ENCODE data around the gene POU2AF1. TPM values are rescaled to one million over a fixed set of nuclear protein-coding genes. Genes with fewer than 3 reads are reported as not detected.

The POU2AF1 gene
- total and polyA plus RNA-seq, 4 donors, result 0.21 to 2.0 (median 0.83) TPM

DNA sequence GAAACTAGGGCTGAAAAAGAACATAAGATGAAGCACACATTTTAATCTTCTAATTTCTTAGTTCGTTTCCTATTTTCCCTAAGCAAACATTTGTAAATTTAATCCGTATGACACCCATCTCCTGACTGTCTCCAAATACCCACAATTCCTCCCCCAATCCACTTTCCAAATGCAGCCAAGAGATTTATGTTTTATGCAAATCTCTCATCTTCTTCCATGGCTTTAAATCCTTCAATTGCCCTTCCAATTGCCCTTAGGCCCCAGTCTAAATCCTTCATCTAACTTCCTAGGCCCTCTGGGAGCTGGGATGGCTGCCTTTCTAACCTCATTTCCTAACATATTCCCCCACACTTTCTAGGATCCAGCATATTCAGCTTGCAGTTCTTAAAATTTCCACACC, 18.0 kb upstream of the POU2AF1 start:
- H3K27ac ChIP-seq (ENCODE audit: low read depth in 1 of 2, low read length in 2 of 2), result no peak overlapping the region
- DNase-seq (ENCODE audit: low spot score), result no peak
- WGBS, result 94% methylated on average over 2 of the region's 2 CpGs

DNA sequence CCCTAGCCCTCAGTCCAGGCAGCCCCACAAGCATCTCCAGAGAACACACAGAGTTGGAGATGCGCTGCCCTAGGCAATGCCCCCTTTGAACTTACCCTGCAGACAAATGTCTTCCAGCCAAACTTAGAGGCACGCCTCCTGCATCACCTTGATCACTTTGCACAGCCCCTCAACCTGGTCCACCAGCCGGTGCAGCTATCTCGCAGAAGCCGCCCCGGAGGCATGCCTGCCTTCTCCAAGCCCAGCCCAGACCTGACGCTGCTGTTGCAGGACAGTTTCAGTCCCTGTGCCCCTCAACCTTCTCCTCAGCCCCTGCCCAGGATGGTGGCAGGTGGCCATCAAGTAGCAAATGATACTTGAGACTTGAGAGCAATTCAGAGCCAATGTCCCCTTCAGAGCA, 16.7 kb upstream of the POU2AF1 start:
- Histone ChIP-seq H3K4me1 (ENCODE audit: control insufficient read depth in 4 of 4, insufficient read depth in 4 of 4, low read length in 3 of 4) (no peaks in the 10 kb centered on the region), H3K27ac (ENCODE audit: low read depth in 1 of 2, low read length in 2 of 2) (no peak overlapping the region), H3K9me3 (ENCODE audit: control insufficient read depth in 4 of 4, low read length in 3 of 4) (no peaks in the 10 kb centered on the region), H3K36me3 (ENCODE audit: control insufficient read depth in 4 of 4, insufficient read depth in 3 of 4, low read depth in 1 of 4, low read length in 3 of 4) (no peaks in the 10 kb centered on the region), H3K27me3 (ENCODE audit: control insufficient read depth in 4 of 4, insufficient read depth in 4 of 4, low read length in 3 of 4) (no peaks in the 10 kb centered on the region), H3K4me3 (ENCODE audit: low read depth in 1 of 3, low read length in 3 of 3) (no peak overlapping the region), H3K9ac (ENCODE audit: low read depth in 1 of 2, low read length in 2 of 2) (no peak overlapping the region)
- DNase-seq (ENCODE audit: low spot score), result no peak
- TF ChIP-seq HNF4G (IDR thresholded peaks at IDR 0.05), result no peak
- no peak for TF ChIP-seq EGR1 (IDR thresholded peaks at IDR 0.05; ENCODE audit: low read depth in 2 of 2)
- TF ChIP-seq SP1 (IDR thresholded peaks at IDR 0.05), result no peak
- TF ChIP-seq FOXA1 (IDR thresholded peaks at IDR 0.05), result no peak
- no peak for TF ChIP-seq NR2F2 (IDR thresholded peaks at IDR 0.05)
- TF ChIP-seq, protein P1, sequence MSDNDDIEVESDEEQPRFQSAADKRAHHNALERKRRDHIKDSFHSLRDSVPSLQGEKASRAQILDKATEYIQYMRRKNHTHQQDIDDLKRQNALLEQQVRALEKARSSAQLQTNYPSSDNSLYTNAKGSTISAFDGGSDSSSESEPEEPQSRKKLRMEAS (IDR thresholded peaks at IDR 0.05), result no peak
- no peak for TF ChIP-seq TAF1 (conservative IDR thresholded peaks at IDR 0.05)
- TF ChIP-seq YY1 (IDR thresholded peaks at IDR 0.05), result no peak
- TF ChIP-seq, protein P2, sequence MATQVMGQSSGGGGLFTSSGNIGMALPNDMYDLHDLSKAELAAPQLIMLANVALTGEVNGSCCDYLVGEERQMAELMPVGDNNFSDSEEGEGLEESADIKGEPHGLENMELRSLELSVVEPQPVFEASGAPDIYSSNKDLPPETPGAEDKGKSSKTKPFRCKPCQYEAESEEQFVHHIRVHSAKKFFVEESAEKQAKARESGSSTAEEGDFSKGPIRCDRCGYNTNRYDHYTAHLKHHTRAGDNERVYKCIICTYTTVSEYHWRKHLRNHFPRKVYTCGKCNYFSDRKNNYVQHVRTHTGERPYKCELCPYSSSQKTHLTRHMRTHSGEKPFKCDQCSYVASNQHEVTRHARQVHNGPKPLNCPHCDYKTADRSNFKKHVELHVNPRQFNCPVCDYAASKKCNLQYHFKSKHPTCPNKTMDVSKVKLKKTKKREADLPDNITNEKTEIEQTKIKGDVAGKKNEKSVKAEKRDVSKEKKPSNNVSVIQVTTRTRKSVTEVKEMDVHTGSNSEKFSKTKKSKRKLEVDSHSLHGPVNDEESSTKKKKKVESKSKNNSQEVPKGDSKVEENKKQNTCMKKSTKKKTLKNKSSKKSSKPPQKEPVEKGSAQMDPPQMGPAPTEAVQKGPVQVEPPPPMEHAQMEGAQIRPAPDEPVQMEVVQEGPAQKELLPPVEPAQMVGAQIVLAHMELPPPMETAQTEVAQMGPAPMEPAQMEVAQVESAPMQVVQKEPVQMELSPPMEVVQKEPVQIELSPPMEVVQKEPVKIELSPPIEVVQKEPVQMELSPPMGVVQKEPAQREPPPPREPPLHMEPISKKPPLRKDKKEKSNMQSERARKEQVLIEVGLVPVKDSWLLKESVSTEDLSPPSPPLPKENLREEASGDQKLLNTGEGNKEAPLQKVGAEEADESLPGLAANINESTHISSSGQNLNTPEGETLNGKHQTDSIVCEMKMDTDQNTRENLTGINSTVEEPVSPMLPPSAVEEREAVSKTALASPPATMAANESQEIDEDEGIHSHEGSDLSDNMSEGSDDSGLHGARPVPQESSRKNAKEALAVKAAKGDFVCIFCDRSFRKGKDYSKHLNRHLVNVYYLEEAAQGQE (IDR thresholded peaks at IDR 0.05), result no peak
- TF ChIP-seq JUND (IDR thresholded peaks at IDR 0.05), result no peak
- TF ChIP-seq, protein P3, sequence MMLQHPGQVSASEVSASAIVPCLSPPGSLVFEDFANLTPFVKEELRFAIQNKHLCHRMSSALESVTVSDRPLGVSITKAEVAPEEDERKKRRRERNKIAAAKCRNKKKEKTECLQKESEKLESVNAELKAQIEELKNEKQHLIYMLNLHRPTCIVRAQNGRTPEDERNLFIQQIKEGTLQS (IDR thresholded peaks at IDR 0.05), result no peak
- no peak for TF ChIP-seq HNF4A (conservative IDR thresholded peaks at IDR 0.05)
- TF ChIP-seq RXRA (IDR thresholded peaks at IDR 0.05), result no peak
- TF ChIP-seq, protein P4, sequence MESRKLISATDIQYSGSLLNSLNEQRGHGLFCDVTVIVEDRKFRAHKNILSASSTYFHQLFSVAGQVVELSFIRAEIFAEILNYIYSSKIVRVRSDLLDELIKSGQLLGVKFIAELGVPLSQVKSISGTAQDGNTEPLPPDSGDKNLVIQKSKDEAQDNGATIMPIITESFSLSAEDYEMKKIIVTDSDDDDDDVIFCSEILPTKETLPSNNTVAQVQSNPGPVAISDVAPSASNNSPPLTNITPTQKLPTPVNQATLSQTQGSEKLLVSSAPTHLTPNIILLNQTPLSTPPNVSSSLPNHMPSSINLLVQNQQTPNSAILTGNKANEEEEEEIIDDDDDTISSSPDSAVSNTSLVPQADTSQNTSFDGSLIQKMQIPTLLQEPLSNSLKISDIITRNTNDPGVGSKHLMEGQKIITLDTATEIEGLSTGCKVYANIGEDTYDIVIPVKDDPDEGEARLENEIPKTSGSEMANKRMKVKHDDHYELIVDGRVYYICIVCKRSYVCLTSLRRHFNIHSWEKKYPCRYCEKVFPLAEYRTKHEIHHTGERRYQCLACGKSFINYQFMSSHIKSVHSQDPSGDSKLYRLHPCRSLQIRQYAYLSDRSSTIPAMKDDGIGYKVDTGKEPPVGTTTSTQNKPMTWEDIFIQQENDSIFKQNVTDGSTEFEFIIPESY (IDR thresholded peaks at IDR 0.05), result no peak
- TF ChIP-seq, protein P5, sequence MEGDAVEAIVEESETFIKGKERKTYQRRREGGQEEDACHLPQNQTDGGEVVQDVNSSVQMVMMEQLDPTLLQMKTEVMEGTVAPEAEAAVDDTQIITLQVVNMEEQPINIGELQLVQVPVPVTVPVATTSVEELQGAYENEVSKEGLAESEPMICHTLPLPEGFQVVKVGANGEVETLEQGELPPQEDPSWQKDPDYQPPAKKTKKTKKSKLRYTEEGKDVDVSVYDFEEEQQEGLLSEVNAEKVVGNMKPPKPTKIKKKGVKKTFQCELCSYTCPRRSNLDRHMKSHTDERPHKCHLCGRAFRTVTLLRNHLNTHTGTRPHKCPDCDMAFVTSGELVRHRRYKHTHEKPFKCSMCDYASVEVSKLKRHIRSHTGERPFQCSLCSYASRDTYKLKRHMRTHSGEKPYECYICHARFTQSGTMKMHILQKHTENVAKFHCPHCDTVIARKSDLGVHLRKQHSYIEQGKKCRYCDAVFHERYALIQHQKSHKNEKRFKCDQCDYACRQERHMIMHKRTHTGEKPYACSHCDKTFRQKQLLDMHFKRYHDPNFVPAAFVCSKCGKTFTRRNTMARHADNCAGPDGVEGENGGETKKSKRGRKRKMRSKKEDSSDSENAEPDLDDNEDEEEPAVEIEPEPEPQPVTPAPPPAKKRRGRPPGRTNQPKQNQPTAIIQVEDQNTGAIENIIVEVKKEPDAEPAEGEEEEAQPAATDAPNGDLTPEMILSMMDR (IDR thresholded peaks at IDR 0.05; ENCODE audit: low read depth, low read length, missing input control), result no peak
- TF ChIP-seq FOXA2 (IDR thresholded peaks at IDR 0.05), result no peak
- TF ChIP-seq GABPA (IDR thresholded peaks at IDR 0.05 in 1 of 2, conservative IDR thresholded peaks at IDR 0.05 in 1 of 2), result no peak
- no peak for TF ChIP-seq RAD21 (IDR thresholded peaks at IDR 0.05)
- 95% methylated on average over 7 of the region's 7 CpGs for WGBS

More for the DNA sequence above, 18.0 kb upstream of the POU2AF1 start:
- Histone ChIP-seq H3K4me1 (ENCODE audit: control insufficient read depth in 4 of 4, insufficient read depth in 4 of 4, low read length in 3 of 4) (peaks cover 0 to under 1% (median 0%) of the 10 kb centered on the region in 4 donors), H3K36me3 (ENCODE audit: control insufficient read depth in 4 of 4, insufficient read depth in 3 of 4, low read depth in 1 of 4, low read length in 3 of 4) (no peaks in the 10 kb centered on the region), H3K27me3 (ENCODE audit: control insufficient read depth in 4 of 4, insufficient read depth in 4 of 4, low read length in 3 of 4) (no peaks in the 10 kb centered on the region), H3K9me3 (ENCODE audit: control insufficient read depth in 4 of 4, low read length in 3 of 4) (no peaks in the 10 kb centered on the region), H3K4me3 (ENCODE audit: low read depth in 1 of 3, low read length in 3 of 3) (no peak overlapping the region), H3K9ac (ENCODE audit: low read depth in 1 of 2, low read length in 2 of 2) (no peak overlapping the region)
- no peak for TF ChIP-seq NR2F2 (IDR thresholded peaks at IDR 0.05)
- TF ChIP-seq, protein P5 (IDR thresholded peaks at IDR 0.05; ENCODE audit: low read depth, low read length, missing input control), result no peak
- no peak for TF ChIP-seq RAD21 (IDR thresholded peaks at IDR 0.05)

All from liver (tissue), 9 donors.